Kidney glomerular epithelial cell (primary cell): Measurements from ENCODE around the gene ITGA2B.
"Not testable (repeated sequence)": the region's sequence is repeated elsewhere in the genome, so short reads cannot be mapped to it uniquely, and the experiment has no call there.

Experiments
- DNase-seq: peaks from one replicate; lab custom pipeline; 2025; lab: John Stamatoyannopoulos, UW

Gene ITGA2B

DNA sequence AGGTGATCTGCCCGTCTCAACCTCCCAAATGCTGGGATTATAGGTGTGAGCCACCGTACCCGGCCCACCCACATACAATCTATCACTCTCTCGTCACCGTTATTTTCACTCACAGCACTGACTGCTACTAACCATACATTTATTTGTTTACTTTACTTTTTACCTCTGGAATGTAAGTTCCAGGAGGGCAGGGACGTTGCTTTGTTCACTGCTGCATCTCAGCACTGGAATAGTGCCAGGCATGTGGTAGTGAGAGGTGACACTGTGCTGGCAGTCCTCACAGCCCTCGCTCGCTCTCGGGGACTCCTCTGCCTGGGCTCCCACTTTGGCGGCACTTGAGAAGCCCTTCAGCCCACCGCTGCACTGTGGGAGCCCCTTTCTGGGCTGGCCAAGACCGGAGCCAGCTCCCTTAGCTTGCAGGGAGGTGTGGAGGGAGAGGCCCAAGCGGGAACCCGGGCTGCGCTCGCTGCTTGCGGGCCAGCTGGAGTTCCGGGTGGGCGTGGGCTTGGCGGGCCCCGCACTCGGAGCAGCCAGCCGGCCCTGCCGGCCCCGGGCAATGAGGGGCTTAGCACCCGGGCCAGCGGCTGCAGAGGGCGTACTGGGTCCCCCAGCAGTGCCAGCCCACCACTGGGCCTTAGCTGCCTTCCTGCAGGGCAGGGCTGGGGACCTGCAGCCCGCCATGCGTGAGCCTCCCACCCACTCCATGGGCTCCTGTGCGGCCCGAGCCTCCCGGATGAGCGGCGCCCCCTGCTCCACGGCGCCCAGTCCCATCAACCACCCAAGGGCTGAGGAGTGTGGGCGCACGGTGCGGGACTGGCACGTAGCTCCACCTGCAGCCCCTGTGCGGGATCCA lies 20.8 kb downstream of the ITGA2B start:
- DNase-seq: not testable (repeated sequence)

GRCh38 chr17:44367231-44367979 lies 22.0 kb downstream of the ITGA2B start:
- DNase-seq: no peak

DNA sequence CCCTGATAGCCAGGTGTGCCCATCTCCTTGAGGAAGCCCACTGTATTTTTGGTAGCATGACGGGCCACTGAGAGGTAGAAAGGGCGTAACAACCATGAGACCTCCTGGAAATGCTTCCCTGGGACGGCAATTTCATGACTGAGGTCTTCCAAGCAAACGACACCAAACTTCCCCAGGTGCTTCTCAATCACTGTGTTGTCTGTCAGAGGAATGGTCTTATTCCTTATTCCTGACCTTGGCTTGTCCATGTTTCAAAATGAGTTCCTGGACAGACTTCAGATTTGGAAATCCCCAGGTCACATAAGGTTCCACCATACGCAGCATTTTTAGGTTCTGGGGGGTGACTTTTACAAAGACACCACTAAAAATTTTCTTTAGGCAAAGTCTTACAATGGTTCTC lies 24.4 kb downstream of the ITGA2B start:
- not testable (repeated sequence) for DNase-seq

GRCh38 chr17:44363613-44364159 lies 25.8 kb downstream of the ITGA2B start, which contains the start of gene FAM171A2:
TSS of gene FAM171A2 (minus strand) at chr17:44363853. CDS start at chr17:44363714, 139 bp downstream.
- DNase-seq: peak; percentile 43

GRCh38 chr17:44362949-44363612 lies 26.4 kb downstream of the ITGA2B start:
- DNase-seq: no peak

- DNase-seq: no peak
These were observed 26.9 kb downstream of the ITGA2B start for GRCh38 chr17:44362459-44362948.

DNA sequence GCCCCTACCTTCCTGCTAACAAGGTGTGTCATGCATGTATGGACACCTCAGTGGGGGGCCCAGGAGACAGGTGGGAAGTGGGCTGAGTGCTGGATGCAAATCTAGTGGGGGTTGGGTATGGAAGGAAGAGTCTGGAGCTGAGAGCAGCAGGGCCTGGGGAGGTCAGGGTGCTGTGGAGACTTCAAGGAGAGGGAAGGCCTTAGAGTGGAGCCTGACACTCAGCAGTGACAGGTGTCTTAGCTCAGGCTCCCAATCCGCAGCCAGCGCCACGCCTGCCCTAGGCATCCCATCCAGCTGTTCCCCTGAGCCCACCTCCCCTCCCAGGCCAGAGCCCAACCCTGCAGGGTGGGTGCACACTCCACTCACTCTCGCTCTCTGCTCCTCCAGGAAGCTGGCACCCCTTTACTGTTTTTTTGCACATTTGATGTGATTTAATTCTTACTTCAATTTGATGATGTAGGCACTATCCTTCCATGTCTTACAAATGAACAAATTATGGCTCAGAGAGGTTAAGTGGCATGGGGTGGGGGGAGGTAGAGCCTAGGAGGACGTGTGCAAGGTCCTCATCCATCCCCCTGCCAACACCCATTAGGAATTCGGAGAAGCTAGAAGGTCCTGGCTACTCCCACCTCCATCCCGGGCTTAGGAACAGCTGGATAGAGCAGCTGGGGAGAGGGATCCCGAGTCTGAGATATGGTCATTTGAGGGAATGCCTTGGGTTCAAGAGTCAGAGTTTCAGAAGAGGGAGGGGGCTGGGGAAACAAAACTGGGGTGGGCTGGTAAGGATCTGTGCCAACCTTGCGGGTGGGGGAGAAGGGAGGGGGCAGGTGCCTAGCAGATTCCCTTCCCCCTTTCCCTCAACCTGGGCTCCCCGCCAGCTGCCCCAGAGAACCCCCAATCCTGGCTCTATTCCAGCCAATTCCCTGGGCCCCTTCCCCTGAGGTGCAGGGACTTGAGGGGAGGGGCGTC lies 27.9 kb downstream of the ITGA2B start:
- DNase-seq: no peak

DNA sequence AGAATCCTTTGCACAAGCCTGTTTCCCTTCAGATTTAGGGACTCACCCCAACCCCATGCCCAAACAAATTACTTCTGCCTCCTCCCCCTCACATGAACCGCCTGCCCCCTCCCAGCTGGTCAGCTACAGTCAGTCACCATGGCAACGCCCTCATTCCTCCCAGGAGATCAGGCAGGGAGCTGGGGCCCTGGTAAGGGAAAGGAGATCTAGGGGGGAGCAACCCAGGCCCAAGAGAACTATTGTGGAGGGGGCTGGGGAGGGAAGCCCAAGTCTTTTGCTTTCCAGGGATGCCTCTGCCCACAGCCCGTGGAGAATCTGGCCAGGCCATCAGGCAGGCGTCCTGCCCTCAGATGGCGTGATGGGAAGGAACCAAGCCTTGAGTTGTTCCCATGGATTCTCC lies 28.6 kb downstream of the ITGA2B start:
- DNase-seq: no peak

- DNase-seq: no peak
These were observed 29.3 kb downstream of the ITGA2B start for GRCh38 chr17:44360144-44360533.

DNA sequence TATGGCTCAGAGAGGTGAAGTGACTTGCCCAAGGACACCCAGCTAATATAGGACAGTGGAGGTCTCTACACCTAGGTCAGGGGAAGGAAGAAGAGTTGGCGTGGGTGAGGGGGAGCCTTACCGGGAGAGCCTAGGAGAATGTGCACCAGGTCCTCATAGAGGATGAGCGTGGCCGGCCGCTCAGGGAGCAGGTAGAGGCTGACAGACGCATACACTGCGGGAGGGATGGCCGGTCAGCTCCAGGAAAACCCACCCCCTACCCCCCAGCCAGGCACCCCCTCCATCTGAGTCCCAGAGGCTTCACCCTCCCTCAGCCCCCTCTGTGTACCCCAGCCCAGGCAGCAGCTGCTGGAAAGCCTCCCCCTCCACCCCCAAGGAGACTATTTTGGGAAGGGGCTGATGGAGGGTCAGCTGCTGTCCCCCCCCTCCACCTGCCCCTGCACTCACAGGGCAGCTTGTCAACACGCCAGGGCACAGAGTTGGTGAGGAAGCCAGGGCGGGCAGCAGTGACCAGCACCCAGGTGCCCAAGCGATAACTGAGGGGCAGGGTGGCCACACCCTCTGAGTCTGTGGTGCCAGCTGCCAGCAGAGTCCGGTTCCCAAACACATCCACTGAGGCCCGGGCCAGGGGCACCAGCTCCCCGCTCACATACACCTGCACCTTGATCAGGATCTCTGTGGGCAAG lies 29.8 kb downstream of the ITGA2B start:
- DNase-seq: no peak

DNA sequence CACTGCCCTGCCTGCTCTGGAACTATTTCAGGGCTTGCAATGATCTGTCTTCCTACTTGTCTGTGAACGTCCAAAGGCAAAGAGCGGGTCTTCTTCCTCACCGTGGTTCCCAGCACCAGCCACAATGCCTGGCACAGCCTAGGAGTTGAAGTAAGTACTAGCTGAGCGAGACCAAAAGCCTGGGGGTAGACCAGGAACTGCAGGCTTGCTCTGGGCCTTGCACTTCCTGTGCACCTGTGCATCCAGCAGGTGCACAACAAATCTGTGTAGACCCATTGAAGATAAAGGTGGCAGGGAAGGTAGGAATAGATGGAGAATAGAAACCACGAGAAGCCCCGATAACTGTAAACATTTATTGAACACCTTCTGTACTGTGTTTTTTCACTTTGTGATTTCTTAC lies 30.4 kb downstream of the ITGA2B start:
- DNase-seq: no peak

DNA sequence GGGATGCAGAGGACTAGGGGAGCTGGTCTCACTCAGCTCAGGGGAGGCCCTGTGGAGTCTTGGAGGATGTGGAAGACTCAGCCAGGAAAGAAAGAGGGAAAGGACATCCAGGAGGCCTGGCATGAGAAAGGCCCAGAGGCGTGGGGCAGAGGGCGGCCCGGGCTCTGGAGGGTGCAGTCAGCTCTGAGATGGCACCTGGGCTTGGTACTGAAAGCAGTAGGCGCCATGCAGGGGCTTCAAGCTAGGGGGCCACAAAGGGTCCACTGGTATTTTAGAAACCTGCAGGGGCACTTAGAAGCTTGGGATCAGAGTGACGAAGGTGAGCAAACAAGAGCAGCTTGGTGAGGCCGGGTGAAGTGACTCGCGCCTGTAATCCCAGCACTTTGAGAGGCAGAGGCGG lies 31.4 kb downstream of the ITGA2B start:
- DNase-seq: no peak

DNA sequence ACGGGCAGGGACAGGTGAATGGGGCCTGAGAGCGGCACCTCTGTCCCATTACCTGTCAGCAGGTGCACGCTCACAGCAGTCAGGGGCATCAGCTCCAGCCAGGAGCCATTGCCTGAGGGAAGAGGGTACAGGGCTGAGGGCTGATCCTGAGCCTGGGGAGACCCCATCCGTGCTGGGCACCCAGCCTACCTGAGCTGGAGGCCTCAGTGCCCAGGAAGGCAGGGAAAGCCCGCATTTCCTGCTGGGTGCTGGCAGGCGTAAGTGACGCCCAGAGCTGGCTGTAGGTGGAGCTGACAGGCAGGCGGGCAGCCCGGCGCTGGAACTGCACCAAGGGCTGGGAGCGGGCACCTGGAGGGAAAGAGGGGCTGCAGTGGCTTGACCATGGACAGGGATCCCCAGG lies 33.2 kb downstream of the ITGA2B start:
- DNase-seq: no peak

DNA sequence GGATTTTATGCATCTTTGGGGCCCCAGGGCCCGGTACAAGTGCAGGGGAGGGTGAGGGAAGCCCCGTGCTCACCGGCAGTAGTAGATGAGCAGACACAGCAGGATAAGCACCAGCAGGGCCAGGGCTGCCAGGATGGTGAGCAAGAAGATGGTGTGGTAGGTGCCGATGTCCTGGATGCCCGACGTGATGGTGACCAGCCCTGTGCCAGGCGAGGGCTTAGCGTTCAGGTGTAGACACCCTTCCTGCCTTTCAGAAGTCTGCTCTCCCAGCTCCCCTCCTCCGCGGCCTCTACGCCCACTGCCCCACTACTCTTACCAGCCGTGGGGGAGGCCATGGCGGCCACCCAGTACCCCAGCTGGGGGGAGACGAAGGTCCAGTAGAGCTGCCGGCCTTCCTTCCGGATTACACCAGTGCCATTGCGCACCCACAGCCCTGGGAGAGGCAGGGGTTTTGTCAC lies 33.8 kb downstream of the ITGA2B start:
- DNase-seq: no peak

GRCh38 chr17:44354582-44355561 lies 34.6 kb downstream of the ITGA2B start:
- no peak for DNase-seq

- DNase-seq: no peak
These were observed 35.6 kb downstream of the ITGA2B start for GRCh38 chr17:44353672-44354331.

- no peak for DNase-seq
These were observed 36.4 kb downstream of the ITGA2B start for GRCh38 chr17:44352828-44353671.
